GM19452 (cell line): ENCODE results near the gene PRR9.
"Not testable (repeated sequence)": the region's sequence is repeated elsewhere in the genome, so short reads cannot be mapped to it uniquely, and the experiment has no call there.

Experiments used
- ATAC-seq: cut with Tn5 transposase; IDR thresholded peaks from one replicate; pipeline ENCODE4 v1.9.1; 2021; ENCODE audit not compliant: unreplicated experiment

The PRR9 gene, protein sequence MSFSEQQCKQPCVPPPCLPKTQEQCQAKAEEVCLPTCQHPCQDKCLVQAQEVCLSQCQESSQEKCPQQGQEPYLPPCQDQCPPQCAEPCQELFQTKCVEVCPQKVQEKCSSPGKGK

GRCh38 chr1:153217212-153217611 is at the start of gene PRR9:
Gene PRR9 (plus strand): TSS chr1:153217584. CDS start chr1:153218145, 561 bp downstream.
- ATAC-seq = no peak

DNA sequence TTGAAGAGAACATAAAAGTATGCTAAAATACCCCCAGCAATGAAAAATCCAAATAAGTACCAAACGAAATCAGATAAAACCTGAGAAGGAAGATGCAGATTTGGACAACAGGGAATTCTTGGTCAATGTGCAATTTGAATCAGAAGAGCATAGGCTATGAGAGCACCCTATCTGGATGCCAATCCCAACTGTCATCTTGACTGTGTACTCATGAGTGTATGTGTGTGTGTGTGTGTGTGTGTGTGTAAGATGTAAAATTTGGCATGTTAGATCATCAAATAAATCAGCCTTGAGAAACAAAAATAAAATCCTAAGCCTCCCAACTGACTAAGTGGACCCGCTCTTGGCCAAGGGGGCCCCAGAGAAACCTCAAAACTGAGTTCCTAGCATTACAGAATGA is 48.7 kb upstream of the PRR9 start:
- no peak for ATAC-seq

DNA sequence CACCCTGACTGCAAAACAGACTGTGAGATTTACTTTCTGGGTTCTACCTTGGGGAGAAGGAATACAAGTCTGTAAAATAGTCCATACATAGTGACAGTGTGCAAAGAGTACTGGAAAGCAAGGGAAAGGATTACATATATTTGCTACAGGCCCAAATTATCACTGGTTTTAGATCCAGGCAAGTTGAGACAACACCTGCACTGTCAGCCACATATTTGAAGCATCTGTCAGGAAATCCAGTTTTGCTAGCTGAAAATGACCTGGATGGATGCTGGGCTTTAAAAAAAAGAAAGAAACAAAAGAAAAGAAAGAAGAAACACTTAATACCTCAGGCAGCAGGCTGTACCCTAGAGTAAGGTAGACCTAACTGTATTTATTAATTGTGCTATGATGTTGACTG is 42.8 kb upstream of the PRR9 start:
- no peak for ATAC-seq

GRCh38 chr1:153178922-153179321 is 38.5 kb upstream of the PRR9 start:
- ATAC-seq = no peak

GRCh38 chr1:153180556-153180955 is 36.8 kb upstream of the PRR9 start:
- no peak for ATAC-seq

DNA sequence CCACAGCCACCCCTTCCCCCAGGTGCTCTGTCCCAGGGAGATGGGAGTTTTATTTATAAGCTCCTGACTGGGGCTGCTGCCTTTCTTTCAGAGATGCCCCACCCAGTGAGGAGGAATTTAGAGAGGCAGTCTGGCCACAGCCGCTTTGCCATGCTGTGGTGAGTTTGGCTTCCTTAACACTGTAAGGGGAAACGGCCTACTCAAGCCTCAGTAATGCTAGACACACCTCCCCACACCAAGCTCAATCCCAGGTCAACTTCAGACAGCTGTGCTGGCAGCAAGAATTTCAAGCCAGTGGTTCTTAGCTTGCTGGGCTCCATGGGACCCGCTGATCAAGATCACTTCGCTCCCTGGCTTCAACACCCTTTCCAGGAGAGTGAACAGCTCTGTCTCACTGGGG is 29.1 kb upstream of the PRR9 start:
- ATAC-seq = not testable (repeated sequence)

DNA sequence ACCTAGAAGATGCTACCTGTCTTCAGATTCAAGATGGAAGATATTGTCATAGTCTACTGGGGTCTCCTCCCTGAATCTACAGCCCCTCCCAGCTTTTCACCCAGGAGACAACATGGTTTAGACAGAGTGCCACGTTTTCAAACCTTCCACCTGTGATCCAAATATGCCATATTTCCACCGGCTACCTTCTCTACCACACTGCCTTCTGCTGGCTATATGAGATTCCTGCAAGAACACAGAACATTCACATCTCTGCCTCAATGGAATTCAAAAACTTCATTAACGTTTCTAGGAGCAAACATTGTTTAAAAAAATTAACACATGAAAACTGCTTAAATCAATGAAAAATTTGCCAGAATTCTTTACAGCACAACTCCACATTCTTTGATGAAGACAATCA is 27.0 kb upstream of the PRR9 start:
- no peak for ATAC-seq

GRCh38 chr1:153192697-153193096 is 24.7 kb upstream of the PRR9 start:
- ATAC-seq = no peak

- ATAC-seq = no peak
Observed at GRCh38 chr1:153194331-153195050, 22.9 kb upstream of the PRR9 start.

- ATAC-seq = no peak
Observed at GRCh38 chr1:153195216-153195615, 22.2 kb upstream of the PRR9 start.

GRCh38 chr1:153202006-153202405 is 15.4 kb upstream of the PRR9 start:
- ATAC-seq = no peak

DNA sequence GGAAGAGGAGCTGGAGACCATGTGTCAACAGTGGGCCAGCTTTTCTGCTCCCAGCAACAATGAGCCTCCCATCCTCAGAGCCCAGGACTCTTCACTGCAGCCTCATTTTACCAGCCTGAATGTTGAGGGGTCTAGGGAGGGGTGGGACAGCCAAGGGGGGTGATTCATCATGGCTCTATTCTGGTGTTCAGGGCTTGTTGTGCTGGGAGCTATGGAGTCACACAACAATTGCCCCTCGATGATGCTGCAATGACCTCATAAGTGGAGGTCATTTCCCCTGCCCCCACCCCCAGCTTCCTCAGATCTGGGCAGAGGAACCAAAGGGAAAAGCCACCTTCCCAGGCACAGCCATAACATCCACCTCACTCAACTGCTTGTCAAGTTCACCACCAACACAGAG is 14.3 kb upstream of the PRR9 start, which contains the start of gene LELP1:
Gene LELP1 (plus strand): TSS at position 301 of the 400 bp plus-strand sequence. CDS start 1,278 bp downstream, outside the sequence.
- ATAC-seq = no peak

GRCh38 chr1:153206631-153207030 is 10.8 kb upstream of the PRR9 start:
- no peak for ATAC-seq

DNA sequence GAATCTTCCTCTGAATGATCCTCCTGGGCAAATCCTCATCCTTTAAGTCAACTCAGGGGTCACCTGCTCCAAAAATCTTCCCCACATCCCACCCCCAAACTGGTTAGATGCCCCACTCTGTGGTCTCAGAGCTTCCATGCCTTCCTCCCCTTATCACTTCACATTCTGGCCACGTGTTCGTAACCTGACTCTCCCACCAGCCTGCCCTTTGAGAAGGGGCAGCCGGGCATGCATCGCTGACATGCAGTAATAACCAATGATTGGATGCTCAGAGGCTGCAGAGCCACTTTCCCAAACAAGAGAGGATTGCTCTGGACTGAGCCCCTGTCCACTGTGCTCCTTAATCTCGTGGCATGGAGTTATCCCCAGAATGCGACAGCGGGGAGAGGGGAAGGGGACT is 7.2 kb upstream of the PRR9 start:
- no peak for ATAC-seq

DNA sequence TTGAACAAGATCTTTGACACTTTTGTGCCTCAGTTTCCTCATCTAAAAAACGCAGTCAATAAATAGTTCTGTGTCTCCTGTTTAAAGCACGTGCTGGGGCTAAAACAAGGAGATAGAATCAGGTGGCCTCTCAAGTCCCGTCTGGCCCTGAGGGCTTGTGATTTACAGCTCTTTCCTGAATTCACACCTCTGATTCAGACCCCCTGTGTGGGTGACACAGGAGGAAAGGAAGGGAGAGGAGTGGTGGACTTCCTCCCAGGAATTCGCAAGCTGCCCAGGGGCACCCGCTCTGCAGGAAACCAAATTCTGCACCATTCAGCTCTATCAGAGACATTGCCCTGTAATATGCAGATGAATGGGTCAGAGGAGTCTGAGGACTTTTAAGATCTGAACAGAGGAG is 5.2 kb upstream of the PRR9 start:
- no peak for ATAC-seq

GRCh38 chr1:153213519-153213918 is 3.9 kb upstream of the PRR9 start:
- ATAC-seq = no peak

DNA sequence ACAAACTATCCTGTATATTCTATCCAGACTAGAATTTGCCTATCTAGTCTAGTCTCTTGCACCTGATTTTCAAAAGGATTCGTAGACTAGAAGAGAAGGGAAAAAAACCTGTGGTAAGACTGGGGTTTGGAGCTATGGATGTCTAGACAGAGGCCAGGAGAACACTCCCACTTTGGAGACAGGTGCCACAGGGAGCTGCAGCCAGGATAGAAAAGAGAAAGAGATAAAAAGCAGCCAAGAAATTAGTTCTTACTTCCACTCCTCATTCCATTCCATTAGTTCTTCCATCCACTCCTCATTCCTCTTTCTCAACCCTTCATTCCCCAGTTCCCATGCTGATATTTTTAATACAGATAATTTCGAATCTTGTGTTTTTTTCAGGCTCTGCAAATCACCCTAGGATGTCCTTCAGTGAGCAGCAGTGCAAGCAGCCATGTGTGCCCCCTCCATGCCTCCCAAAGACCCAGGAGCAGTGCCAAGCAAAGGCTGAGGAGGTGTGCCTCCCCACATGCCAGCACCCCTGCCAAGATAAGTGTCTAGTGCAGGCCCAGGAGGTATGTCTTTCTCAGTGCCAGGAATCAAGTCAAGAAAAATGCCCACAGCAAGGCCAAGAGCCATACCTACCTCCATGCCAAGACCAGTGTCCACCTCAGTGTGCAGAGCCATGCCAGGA is 496 bp downstream of the PRR9 start:
- no peak for ATAC-seq

DNA sequence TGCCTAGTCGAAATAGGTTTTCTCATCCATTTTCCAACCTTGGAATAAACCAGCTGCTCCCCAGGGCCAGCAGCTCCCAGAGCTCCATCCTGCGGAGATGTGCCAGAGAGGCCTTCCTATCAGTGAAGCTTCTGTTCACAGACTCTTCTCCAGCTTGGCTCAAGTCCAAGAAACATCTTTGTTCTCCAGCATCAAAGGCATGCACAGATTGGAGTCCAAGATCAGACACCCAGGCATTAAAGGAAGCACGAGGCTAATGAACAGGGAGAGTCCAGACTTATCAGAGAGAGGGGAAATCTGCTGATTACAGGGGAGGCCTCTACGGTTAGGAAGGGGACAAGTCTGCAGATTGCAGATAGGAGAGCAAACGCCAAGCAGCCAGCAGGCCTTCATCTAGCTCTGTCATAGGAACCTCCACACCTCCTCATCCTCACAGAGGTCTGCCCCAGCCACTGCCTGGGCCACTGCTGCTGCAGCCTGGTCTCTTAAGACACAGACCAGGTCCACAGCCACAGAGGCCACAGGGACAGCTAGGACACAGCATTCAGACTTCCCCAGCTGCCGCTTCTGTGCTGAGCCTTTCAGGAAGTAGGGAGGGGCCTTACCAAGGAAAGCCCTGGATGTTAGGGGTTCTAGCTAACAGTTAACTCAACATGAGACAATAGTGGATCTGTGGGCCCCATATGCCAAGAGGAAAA is 3.4 kb downstream of the PRR9 start:
- no peak for ATAC-seq

GRCh38 chr1:153223040-153223891 is 5.9 kb downstream of the PRR9 start:
- peak; percentile 76 for ATAC-seq

DNA sequence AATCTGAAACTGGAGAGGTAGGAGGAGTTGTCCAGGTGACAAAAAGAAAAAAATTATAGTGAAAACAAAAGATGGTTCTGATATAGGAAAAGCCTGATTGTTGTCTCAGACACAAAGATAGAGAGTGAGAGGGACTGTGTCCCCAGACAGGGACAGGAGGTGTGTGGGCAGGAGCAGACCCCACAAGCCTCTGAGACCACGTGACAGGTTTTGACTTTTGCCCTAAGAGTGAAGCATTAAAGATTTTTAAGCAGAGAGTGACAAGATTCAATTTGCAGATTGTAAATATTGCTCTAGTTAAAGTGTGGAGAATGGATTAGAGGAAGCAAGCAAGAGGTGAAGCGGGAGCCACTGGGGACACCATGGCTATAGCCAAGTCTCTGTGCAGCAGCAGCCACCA is 10.4 kb downstream of the PRR9 start:
- ATAC-seq = no peak

- no peak for ATAC-seq
Observed at GRCh38 chr1:153228491-153228890, 11.1 kb downstream of the PRR9 start.
